ENCODE results near the gene ZDHHC7.
"Not testable (repeated sequence)": the region's sequence is repeated elsewhere in the genome, so short reads cannot be mapped to it uniquely, and the experiment has no call there.

Gene ZDHHC7

GRCh38 chr16:84959784-84960417 lies 51.4 kb downstream of the ZDHHC7 start:
- DNase-seq, result no peak

- DNase-seq, result no peak
These were observed 52.2 kb downstream of the ZDHHC7 start for GRCh38 chr16:84959045-84959576.

GRCh38 chr16:84957792-84958191 lies 53.5 kb downstream of the ZDHHC7 start:
- DNase-seq, result no peak

GRCh38 chr16:84957192-84957591 lies 54.1 kb downstream of the ZDHHC7 start:
- DNase-seq, result no peak

- DNase-seq, result no peak
These were observed 55.9 kb downstream of the ZDHHC7 start for GRCh38 chr16:84955427-84955826.

- no peak for DNase-seq
These were observed 58.1 kb downstream of the ZDHHC7 start for GRCh38 chr16:84953190-84953746.

GRCh38 chr16:84952335-84953189 lies 58.8 kb downstream of the ZDHHC7 start:
- peak; percentile 28 for DNase-seq

GRCh38 chr16:84950906-84951305 lies 60.4 kb downstream of the ZDHHC7 start:
- no peak for DNase-seq

- peak; percentile 2 for DNase-seq
These were observed 61.4 kb downstream of the ZDHHC7 start for GRCh38 chr16:84949772-84950436.

- DNase-seq, result no peak
These were observed 62.3 kb downstream of the ZDHHC7 start for GRCh38 chr16:84948851-84949610.

GRCh38 chr16:84947996-84948850 lies 63.1 kb downstream of the ZDHHC7 start:
- no peak for DNase-seq

- no peak for DNase-seq
These were observed 64.3 kb downstream of the ZDHHC7 start for GRCh38 chr16:84947022-84947421.

- DNase-seq, result no peak
These were observed 67.7 kb downstream of the ZDHHC7 start for GRCh38 chr16:84943620-84944019.

GRCh38 chr16:84942786-84943185 lies 68.5 kb downstream of the ZDHHC7 start:
- DNase-seq, result no peak

GRCh38 chr16:84941921-84942320 lies 69.4 kb downstream of the ZDHHC7 start:
- no peak for DNase-seq

GRCh38 chr16:84940670-84941551 lies 70.4 kb downstream of the ZDHHC7 start:
- DNase-seq, result no peak

- not testable (repeated sequence) for DNase-seq
These were observed 72.7 kb downstream of the ZDHHC7 start for GRCh38 chr16:84938616-84939015.

- no peak for DNase-seq
These were observed 73.9 kb downstream of the ZDHHC7 start for GRCh38 chr16:84937196-84938005.
